ENCODE data around the gene NR1H3. TPM values are rescaled to one million over a fixed set of nuclear protein-coding genes. Genes with fewer than 3 reads are reported as not detected.
A peak's percentile ranks its signal among the peaks of the same experiment; 100 is the strongest.
"Not testable (repeated sequence)": the region's sequence is repeated elsewhere in the genome, so short reads cannot be mapped to it uniquely, and the experiment has no call there.

The NR1H3 gene
- 9.1 and 11.0 TPM in 2 replicates for polyA plus RNA-seq (2014; cell fraction: cytosol; rRNA removed)
- 18.6 and 23.2 TPM in 2 replicates for polyA plus RNA-seq (2014; cell fraction: nucleus; rRNA removed)

GRCh38 chr11:47257517-47258316, at the start of gene NR1H3:
Gene NR1H3 (plus strand): TSS chr11:47257996. CDS start chr11:47259217, 1,221 bp downstream.
- peak; percentile 75 for DNase-seq (ENCODE audit: low spot score)

- DNase-seq (ENCODE audit: low spot score) = not testable (repeated sequence)
These were observed 49.7 kb upstream of the NR1H3 start for GRCh38 chr11:47208008-47208552.

DNA sequence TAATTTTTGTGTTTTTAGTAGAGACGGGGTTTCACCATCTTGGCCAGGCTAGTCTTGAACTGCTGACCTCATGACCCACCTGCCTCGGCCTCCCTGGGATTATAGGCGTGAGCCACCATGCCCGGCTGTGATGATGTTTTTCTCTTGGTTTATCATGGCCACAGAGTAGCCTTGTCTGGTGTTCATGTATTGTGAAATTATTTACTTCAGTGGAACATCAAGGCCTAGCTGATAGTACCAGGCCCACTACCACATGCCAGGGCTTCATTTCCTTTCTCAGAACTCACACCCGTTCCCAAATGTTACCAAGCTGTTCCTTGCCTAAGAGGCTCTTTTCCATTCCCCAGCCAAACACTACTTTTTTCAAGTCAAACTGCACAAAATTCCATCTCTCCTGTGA, 49.2 kb upstream of the NR1H3 start:
- no peak for DNase-seq (ENCODE audit: low spot score)

DNA sequence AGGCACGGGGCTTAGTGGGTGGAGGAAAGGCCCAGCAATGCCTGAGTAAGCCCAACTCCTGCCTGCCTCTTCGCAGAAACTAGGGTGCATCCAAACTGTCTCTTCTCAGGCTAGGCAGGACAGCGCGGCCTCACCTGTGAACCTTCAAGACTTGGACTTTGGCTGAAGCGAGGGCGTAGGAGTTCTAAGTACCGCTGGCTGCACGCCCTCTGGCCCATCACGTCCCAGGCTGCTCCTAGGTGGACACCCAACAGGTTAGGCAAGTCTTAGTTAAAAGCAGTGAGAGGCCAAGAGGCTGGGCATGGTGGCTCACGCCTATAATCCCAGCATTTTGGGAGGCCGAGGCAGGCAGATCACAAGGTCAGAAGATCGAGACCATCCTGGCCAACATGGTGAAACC, 44.9 kb upstream of the NR1H3 start:
- DNase-seq (ENCODE audit: low spot score) = no peak

DNA sequence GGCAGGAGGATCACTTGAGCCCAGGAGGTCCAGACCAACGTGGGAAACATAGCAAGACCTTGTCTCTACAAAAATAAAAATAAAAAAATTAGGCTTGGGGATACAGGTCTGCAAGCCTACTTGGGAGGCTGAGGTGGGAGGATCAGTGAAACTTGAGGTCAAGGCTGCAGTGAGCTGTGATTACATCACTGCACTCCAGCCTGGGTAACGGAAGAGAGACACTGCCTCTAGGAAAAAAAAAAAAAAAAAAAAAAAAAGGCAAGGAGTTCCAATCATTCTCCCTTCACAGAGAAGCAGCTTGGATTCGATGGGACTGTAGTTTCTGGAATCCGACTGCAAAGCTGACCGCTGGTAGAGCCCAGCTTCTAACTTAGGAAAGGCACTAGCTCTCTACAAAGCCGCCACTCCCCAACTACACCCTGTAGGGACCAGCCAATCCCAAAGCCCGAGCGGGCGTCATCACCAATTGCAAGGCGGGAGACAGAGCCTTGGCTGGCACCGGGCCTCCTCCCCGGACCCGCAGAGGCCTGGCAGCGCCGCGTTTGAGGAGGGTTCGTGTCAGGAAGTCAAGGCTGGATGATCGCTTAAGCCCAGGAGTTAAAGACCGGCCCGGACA, 43.7 kb upstream of the NR1H3 start:
- peak; percentile 72 for DNase-seq (ENCODE audit: low spot score)

DNA sequence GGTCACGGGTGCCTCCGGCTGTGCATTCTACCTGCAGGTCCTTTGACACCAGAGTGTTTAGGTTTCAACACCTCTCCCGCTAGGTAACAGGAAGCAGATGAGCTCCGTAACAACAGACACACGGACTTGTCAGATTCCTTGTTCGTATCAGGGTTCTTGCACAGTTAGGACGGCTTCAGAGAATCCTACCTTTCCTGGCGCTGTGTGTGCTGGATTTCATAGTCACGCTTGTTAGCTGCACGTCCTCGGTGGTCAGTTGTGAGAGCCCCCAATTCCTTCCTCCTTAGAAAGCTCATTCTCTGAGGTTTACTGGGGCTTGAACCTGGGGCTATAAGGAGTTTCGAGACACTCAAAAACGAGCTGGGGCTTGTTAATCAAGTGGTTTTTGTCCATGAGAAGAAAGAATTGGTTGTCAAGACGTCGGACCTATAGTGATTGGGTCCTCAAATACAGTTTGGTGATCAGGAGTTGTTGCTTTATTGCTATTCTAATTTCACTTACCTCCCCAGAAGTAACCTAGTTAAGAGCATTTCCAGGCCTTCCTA, 42.4 kb upstream of the NR1H3 start:
- no peak for DNase-seq (ENCODE audit: low spot score)

- no peak for DNase-seq (ENCODE audit: low spot score)
These were observed 41.5 kb upstream of the NR1H3 start for GRCh38 chr11:47216121-47216798.

DNA sequence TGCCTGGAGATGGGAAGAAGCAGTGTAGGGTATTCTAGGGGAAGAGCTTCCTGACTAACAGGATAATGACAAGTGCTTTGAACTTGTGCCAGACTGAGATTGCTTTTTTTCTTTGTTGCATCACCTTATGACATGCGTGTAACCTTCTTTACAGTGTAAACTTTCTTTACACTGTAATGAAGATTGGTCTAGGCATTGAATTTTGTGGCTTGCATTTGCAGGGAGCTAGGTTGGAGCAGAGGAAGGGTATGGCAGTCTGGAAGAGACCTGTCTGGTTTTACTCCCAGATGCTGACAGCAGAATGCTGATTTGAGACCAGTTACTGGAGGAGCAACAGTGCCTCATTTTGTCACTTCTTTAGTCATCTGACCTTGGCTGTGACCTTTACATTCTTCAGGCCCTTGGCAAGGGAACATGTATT, 37.4 kb upstream of the NR1H3 start:
- DNase-seq (ENCODE audit: low spot score) = no peak

DNA sequence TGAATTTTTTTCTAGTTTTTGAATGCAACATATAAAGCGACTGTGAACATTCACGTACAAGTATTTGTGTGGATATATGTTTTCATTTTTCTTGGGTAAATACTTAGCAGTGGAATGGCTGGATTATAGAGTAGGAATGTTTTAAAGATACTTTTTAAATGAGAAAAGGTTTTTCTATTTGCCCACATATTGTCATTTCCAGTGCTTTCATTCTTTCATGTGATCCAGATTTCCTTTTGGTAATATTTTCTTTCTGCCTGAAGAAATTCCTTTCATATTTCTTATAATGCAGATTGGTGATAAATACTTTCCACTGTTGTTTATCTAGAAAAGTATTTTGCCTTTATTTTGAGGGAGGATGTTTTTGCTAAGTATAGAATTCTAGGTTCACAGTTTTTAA, 35.1 kb upstream of the NR1H3 start:
- no peak for DNase-seq (ENCODE audit: low spot score)

- DNase-seq (ENCODE audit: low spot score) = no peak
These were observed 32.0 kb upstream of the NR1H3 start for GRCh38 chr11:47225552-47226400.

DNA sequence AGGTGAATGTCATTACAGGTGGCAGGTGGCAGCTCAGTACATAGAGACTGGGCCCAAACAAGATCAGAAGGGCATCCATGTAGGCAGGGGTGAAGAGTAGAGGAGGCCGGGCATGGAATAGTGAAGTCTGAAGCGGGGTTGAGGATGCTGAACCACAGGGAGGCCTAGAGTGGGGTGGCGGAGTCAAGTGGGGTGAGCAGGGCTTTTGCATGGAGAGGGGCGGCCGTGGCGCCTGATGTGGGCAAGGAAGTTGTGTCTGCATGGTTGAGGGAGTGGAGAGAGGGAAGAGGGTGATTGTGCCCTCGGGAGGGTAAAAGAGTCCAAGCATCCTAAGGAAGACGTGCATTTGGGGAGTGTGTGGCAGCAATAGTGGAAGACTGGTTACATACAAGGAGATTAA, 28.6 kb upstream of the NR1H3 start:
- DNase-seq (ENCODE audit: low spot score) = no peak

DNA sequence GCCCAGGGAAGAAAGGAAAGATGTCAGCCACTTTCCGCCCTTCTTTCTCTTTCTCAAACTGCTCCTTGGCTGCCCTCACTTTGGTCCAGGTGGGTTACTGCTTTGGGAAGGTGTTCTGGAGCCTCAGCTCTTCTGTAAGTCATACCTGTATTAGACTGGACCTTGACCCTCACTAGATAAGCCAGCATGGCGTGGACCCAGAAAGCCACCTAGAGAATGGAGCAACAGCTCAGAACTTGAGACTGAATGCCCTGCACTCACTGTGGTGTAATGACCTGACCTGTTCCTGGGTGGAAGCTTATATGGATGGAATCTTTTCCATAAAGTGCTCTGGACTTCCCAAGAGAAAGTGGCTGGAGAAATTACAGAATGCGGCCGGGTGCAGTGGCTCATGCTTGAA, 24.7 kb upstream of the NR1H3 start:
- no peak for DNase-seq (ENCODE audit: low spot score)

GRCh38 chr11:47233989-47234668, 23.7 kb upstream of the NR1H3 start:
- DNase-seq (ENCODE audit: low spot score) = no peak

DNA sequence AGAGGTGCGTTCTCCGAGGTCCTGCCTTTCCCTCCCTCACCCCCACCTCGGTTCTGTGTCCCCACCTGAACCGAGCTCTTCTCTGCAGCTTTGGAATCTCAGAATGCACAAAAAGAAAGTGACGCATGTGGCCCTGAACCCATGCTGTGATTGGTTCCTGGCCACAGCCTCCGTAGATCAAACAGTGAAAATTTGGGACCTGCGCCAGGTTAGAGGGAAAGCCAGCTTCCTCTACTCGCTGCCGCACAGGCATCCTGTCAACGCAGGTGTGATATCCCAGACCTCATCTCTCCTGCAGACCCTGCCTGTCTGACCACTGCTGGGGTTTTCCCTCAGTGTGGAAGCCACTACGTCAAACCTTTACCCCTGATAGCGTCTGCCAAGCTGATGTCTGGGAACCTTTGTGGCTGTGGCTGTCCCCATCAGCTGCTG, 23.1 kb upstream of the NR1H3 start:
- DNase-seq (ENCODE audit: low spot score) = no peak

DNA sequence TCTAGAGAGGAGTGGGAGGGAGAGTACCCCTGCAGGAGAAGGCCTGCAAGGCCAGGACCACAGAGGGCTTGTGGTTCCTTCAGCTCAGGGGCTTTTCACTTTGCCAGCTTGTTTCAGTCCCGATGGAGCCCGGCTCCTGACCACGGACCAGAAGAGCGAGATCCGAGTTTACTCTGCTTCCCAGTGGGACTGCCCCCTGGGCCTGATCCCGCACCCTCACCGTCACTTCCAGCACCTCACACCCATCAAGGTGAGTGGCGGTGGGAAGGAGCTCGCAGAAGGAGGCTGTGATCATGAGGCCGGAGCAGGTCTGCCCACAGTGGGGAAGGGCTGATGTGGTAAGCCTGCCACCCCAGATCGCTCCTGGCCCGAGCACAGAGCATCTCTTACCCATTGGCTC, 22.6 kb upstream of the NR1H3 start:
- no peak for DNase-seq (ENCODE audit: low spot score)

DNA sequence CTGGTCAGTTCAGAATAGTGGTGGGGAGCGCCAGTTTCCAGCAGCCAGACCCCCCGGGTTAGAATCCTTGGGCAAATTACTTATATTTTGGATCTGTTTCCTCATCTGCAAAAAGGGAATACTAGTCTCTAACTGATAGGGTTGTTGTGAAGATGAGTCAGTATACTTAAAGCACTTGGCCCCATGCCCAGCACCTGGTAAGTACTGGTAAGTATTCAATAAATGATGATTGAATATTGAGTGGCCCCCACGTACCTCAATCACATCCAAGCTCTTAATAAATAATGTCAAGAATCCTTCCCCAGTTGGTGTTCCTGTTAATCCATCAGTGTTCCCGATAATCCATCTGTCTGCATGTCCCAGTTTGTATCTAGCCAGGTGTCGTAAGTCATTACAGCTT, 21.3 kb upstream of the NR1H3 start:
- no peak for DNase-seq (ENCODE audit: low spot score)

GRCh38 chr11:47239852-47240251, 17.9 kb upstream of the NR1H3 start:
- no peak for DNase-seq (ENCODE audit: low spot score)

- DNase-seq (ENCODE audit: low spot score) = no peak
These were observed 15.9 kb upstream of the NR1H3 start for GRCh38 chr11:47241841-47242301.

DNA sequence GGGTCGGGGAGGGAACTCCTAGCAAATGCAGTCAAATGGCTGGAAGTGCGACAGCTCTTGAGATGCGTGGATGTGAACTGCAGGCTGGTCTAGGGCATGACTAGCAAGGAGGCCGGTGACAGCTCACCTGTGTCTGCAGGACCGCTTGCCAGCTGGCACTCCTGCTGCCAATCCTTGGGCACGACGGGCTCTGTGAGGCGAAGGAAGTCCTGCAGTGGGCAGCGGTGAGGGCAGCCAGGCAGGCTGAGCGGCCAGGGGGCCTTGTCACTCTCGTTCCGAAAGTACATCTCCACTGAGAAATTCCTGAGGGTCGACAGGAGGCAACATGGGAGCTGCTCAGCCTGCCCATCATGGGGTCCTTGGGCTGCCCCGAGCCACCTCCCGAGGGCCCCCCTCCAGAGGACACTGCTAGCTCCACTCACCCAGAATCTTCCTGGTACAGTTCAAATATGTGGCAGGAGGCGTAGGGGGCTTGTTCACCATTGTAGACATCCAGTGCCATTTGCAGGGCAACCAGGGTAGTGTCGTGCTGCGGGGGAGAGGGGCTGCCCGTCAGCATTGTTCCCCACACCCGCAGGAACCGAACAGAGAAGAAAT, 15.1 kb upstream of the NR1H3 start:
- DNase-seq (ENCODE audit: low spot score) = no peak

- DNase-seq (ENCODE audit: low spot score) = no peak
These were observed 14.3 kb upstream of the NR1H3 start for GRCh38 chr11:47243454-47243853.
